Measurements from ENCODE around the gene ADAMTS19.

Gene ADAMTS19

DNA sequence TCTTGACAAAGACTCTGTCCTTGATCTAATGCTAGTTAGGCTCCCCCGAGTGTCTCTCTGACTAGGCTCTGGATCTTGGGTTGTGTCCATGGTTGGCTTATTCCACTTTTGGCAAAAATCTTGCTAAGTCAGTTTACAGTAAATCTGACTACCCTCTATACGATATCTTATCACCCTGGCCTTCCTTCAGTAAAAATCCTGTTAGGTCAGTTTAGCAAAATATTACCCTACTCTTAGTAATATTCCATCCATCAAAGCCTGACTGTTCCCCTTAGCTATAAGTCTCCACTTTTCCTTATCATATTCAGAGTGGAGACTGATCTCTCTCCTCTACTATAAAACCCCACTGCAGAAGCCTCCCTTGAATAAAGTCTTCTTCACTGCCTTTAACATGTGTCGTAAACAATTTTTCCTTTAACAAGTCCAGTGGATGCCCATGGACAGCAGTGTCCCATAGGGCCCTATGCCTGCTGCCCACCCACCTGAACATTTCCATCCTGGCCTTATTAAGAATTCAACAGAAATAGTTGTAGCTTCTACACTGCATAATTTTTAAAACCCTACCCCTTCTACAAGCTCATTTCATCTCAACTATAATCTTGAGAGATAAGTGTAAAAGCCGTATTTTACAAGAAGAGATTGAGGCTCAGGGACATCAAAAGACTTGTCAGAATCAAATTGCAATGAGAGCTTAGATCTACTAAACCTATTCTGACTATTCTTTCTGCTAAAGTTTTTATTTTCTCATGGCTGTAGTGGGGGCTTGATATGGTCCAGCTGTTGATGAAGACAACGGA lies 310.1 kb downstream of the ADAMTS19 start:
- no peak for DNase-seq

DNA sequence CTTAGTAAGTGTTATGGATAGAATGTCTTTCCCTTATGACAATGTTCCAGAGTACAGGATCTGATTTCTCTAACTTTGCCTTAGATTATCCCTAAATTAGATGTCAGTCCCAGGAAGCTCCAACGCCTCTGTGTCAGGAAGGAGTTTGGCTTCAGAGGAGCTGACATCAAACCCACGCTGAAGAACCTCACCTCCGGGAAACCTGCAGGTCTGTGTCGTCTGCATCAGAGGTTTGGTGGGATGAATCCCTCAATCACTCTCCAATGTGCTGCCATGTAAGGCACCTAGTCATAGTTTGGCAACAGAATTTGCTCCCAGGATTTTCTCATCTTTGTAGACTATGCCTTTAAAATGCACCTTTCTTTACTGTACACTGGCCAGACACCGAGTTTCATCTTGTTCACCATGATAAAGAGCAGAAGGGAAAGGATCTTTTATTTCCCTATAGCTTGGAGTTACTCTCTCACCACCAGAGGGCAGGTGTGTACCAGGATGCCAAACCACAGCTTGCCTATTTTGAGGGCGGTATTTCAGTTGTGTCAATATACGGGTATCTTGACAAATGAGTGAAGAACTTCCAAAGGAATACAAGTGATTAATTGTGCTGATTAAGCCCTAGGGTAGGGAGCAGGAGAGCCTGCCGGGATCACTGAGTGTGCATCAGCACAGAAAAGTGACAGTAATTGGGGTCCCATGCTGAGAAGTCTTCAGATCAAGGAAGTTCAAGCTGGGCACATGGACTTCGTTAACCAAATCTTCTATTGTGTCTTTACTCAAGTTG lies 311.1 kb downstream of the ADAMTS19 start:
- DNase-seq: peak in 4 of 5 donors; percentile 21 to 31 (median 22)

DNA sequence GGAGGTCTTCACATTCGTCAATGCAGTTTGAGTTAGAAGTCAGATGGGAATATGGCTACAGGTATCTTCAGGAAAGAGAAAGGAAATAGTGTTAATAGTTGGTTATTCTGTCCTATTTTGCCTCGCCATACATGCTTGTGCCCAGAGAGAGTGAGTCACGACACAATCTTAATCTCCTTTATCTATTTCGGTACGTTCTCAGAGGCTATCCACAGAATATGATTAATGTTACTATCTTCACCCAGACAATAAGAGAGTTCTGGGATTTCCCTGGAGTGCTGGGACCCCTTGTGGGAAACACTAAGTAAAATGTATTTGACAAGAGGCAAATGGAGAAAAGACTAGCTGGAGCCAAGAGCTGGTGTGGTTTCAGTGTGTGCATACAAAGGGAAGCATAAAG lies 313.3 kb downstream of the ADAMTS19 start:
- no peak for DNase-seq

DNA sequence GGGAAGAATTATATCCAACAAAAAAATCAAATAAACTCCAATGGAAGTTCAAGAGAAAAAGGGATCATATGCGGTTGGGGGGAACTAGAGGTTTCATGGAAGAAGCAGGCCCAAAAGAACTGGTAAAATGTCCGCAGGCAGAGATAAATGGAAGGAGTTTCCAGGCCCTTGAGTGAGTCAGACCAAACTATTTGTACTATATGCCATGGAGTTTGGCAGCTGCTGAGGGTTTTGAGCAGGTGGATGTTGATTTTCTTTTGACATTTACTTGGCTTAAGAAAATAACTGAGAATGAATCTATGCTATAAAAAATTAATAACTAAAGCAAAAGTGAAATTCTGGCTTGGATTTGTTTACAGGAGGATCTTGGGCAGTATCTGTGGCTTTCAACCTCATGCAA lies 321.5 kb downstream of the ADAMTS19 start:
- DNase-seq: no peak

Measured in T-helper 1 cell (primary cell).